BLaER1 (cell line): Measurements from ENCODE around the gene PTGIS.
A peak's percentile ranks its signal among the peaks of the same experiment; 100 is the strongest.

Experiments used
- H3K27ac ChIP-seq: shearing (Covaris generic); formaldehyde crosslinking; 2 replicates; pipeline ENCODE4 v1.8.1; 2022
- H3K27me3 ChIP-seq: shearing (Covaris generic); formaldehyde crosslinking; 2 replicates; pipeline ENCODE4 v1.8.1; 2022
- H3K36me3 ChIP-seq: shearing (Covaris generic); formaldehyde crosslinking; 2 replicates; pipeline ENCODE4 v1.8.1; 2022
- H3K4me1 ChIP-seq: shearing (Covaris generic); formaldehyde crosslinking; 2 replicates; pipeline ENCODE4 v1.8.1; 2022
- H3K4me2 ChIP-seq: shearing (Covaris generic); formaldehyde crosslinking; 2 replicates; pipeline ENCODE4 v1.8.1; 2022
- H3K4me3 ChIP-seq: shearing (Covaris generic); formaldehyde crosslinking; 2 replicates; pipeline ENCODE4 v1.8.1; 2022
- H3K9ac ChIP-seq: shearing (Covaris generic); formaldehyde crosslinking; 2 replicates; pipeline ENCODE4 v1.8.1; 2022
- H3K9me3 ChIP-seq: shearing (Covaris generic); formaldehyde crosslinking; 2 replicates; pipeline ENCODE4 v1.8.1; 2022
- H4K20me1 ChIP-seq: shearing (Covaris generic); formaldehyde crosslinking; 2 replicates; pipeline ENCODE4 v1.8.1; 2022
- Cebpa-rat ChIP-seq: shearing (Covaris generic); IDR thresholded peaks from 2 replicates; pipeline ENCODE4 v1.8.1; 2022

Gene PTGIS

DNA sequence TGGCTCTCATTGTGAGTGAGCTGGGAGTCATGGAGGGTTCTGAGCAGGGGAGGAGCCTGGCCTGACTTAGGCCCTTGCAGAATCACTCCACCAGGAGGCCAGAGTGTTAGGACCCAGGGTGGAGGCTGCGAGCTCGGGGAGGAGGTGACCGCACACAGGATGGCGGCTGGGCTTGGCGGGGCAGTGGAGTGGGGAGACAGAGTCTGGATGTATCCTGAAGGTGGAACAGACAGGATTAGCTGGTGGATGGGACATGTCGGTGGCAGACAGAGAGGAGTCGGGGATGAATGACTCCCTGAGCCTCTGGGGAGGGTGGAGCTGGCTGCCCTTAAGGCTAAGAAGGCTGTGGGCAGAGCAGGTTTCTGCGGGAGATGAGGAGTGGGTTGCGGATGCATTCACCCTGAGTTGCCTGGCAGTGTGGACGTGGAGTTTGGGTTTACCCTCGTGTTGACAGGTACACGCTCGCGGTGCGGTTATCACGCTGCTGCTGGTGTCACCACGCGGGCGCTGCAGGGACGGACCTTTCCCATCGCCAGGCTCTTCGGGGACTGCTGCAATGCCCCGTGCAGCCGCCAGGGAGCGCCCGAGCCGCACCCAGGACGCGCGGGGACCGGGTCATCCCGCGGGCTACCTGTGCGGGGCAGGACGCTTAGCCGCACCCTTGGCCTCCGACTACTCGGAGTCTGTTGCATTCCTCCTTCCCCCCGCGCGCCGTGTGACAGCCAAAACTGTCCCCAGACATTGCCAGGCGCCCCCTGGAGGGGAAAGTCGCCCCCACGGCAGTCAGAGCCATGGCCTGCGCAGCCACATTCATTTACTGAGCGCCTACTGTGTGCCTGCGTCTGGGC is 43.0 kb upstream of the PTGIS start:
- no peak for TF ChIP-seq Cebpa-rat
- Histone ChIP-seq H4K20me1 (no peaks in the 10 kb centered on the region), H3K27ac (no peak overlapping the region), H3K36me3 (no peaks in the 10 kb centered on the region), H3K27me3 (peaks cover 4% of the 10 kb centered on the region; the same call in 1 of the 2 replicates), H3K9ac (no peak overlapping the region), H3K4me1 (peaks cover 42% of the 10 kb centered on the region), H3K4me3 (peak overlapping the region; percentile 18), H3K9me3 (no peaks in the 10 kb centered on the region), H3K4me2 (peak overlapping the region; percentile 77)

DNA sequence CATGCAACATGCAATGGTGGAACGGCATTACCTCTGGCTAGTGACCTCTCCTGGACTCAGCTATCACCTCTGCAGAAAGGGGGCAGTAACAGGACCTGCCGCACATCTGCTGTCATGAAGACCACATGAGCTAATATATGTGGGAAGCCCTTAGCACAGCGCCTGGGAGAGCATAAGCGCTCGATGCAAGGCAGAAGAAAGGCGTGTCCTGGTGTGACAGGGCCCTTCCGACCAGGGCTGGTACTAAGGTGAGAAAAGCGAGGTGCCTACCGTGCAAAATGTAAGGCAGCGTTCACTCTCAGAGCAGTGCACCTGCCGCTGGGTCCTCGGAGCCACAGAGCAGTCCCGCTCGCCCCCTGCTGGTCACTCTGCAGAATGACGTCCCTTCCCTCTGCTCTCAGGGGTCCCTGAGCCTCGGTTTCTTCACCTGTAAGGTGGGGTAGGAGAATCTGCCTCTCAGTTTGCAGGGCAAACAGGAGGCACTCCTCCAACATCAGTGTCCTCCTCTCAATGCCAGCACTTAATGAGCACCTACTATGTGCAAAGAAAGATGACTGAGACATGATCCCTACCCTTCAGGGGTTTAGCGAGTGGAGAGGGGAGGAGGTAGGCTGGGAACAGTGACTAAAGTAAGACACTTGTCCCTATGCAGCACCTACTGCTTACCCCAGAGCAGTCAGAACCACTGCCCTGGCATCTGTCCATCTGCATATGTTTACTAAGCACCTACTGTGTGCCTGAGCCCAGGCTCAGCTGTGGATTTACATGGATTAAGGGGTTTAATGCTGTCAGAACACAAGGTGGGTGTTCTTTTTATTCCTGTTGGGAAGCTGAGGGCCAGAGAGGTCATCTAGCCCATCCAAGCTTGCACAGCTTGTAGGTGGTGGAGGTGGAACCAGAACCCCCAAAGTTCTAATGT is 41.1 kb upstream of the PTGIS start:
- Histone ChIP-seq H3K9ac (no peak overlapping the region), H3K27me3 (peaks cover 4% of the 10 kb centered on the region; the same call in 1 of the 2 replicates), H3K36me3 (no peaks in the 10 kb centered on the region), H3K4me3 (no peak overlapping the region), H3K4me2 (peak overlapping the region; percentile 63), H3K4me1 (peaks cover 56% of the 10 kb centered on the region), H3K9me3 (no peaks in the 10 kb centered on the region), H3K27ac (no peak overlapping the region), H4K20me1 (no peaks in the 10 kb centered on the region; the same call in 1 of the 2 replicates)
- no peak for TF ChIP-seq Cebpa-rat

DNA sequence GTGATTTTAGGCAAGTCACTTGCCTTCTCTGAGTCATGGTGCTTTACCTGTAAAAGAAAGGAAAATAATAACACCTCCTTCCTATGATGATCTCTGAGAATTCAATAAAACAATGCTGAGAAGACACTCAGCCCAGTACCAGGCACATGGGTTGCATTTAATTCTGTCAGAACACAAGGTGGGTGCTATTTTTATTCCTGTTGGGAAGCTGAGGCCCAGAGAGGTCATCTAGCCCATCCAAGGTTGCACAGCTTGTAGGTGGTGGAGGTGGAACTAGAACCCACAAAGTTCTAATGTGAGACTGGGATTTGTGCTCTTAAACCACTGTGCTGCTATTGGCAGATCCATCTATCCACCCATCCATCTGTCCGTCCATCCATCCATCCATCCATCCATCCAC is 39.6 kb upstream of the PTGIS start:
- peaks cover 4% of the 10 kb centered on the region; the same call in 1 of the 2 replicates for H3K27me3 ChIP-seq
- no peak overlapping the region for H3K9ac ChIP-seq
- no peak overlapping the region for H3K4me3 ChIP-seq
- no peak for TF ChIP-seq Cebpa-rat
- H3K36me3 ChIP-seq = no peaks in the 10 kb centered on the region
- H3K9me3 ChIP-seq = no peaks in the 10 kb centered on the region
- H3K27ac ChIP-seq = no peak overlapping the region
- no peaks in the 10 kb centered on the region; the same call in 1 of the 2 replicates for H4K20me1 ChIP-seq
- no peak overlapping the region for H3K4me2 ChIP-seq
- H3K4me1 ChIP-seq = peaks cover 70% of the 10 kb centered on the region

DNA sequence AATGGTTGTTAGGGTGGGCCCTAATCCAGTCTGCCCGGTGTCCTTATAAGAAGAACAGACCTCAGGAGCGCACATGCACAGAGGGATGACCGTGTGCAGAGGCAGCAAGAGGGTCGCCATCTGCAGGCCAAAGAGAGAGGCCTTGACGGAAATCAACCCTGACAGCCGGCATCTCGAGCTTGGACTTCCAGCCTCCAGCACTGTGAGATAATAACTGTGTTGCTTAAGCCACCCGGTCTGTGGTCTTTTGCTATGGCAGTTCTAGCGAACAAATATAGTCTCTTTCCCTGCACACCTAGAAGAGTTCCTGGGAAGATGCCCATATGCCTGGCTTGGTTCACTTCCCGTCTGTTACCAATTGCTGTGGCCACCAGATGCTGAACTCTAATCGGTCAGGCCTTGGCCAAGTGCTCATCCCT is 35.3 kb upstream of the PTGIS start:
- Histone ChIP-seq H3K36me3 (no peaks in the 10 kb centered on the region), H3K9me3 (no peaks in the 10 kb centered on the region), H3K9ac (no peak overlapping the region), H3K27ac (no peak overlapping the region), H4K20me1 (no peaks in the 10 kb centered on the region; the same call in 1 of the 2 replicates), H3K4me1 (peaks cover 48% of the 10 kb centered on the region), H3K4me3 (no peak overlapping the region), H3K27me3 (peaks cover 3% of the 10 kb centered on the region; the same call in 1 of the 2 replicates), H3K4me2 (peak overlapping the region; percentile 83)
- no peak for TF ChIP-seq Cebpa-rat

DNA sequence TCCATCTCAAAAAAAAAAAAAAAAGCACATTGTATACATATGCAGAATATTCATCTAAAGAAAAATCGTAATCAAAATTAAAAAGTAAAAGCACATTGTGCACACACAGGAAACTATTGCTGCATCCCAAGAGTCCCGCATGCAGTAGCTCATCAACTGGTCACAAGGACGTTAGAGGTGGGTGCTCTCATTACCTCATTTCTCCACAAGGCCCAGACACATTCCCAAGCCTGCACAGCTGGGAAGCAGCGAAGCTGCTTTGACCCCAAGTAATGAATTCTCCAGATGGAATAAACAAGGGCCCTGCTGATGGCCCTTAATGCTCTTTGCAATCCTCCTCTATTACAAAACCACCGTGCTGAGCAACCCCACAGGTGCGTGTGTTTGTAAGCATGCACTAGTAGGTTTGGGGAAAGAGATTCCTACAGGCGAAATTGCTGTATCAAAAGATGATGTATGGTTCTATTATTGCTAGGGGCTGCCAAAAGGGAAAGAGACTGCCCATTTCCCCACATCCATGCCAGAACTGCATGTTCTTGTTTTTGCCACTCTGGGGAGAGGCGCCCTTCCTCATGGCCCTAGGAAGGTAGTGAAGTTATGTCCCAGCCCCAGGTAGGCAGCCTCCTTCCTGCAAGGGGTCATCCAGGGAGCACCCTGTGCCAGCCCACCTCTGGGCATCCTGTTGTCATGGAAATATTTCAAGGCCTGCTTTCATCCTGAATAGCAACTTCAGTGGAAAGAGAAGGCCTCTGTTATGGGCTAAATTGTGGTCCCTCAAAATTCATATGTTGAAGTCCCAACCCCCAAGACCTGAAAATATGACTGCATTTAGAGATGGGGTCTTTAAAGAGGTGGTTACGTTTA is 34.6 kb upstream of the PTGIS start:
- no peak overlapping the region for H3K4me3 ChIP-seq
- TF ChIP-seq Cebpa-rat = no peak
- no peaks in the 10 kb centered on the region for H3K9me3 ChIP-seq
- H3K27ac ChIP-seq = no peak overlapping the region
- no peaks in the 10 kb centered on the region for H3K27me3 ChIP-seq
- 0 out of 2 replicates have a peak overlapping the region, but pooled peaks have one; percentile 83 for H3K4me2 ChIP-seq
- no peaks in the 10 kb centered on the region for H3K36me3 ChIP-seq
- peaks cover 52% of the 10 kb centered on the region for H3K4me1 ChIP-seq
- no peak overlapping the region for H3K9ac ChIP-seq
- H4K20me1 ChIP-seq = no peaks in the 10 kb centered on the region; the same call in 1 of the 2 replicates

DNA sequence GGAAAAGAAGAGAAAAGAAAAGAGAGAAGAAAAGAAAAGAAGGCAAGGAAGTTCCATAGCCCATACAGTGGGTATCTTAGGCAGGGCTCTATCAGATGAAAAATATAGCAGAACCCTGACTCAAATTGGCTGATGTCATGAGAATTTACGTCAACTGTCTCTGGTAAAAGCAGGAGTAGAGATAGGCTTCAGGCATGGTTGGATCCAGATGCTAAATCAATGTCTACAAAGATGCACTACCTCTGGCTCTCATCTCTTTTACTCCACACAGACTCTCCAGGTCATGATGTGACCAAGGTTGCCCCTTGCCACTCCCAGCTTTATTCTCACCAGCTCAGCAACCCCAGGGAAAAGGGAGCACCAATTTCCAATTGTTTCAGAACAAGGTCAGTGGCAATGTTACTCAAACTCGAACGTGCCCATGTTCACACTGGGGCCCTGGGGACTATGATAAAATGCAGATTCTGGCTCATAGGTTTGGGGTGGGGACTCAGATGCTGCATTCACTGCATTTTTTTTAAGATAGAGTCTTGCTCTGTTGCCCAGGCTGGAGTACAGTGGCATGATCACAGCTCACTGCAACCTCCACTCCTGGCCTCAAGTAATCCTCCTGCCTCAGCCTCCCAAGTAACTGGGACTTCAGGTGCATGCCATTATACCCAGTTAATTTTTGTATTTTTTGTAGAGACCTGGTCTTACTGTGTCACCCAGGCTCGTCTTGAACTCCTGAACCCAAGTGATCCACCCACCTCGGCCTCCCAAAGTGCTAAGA is 33.4 kb upstream of the PTGIS start:
- Histone ChIP-seq H3K27ac (no peak overlapping the region), H3K9ac (no peak overlapping the region), H4K20me1 (no peaks in the 10 kb centered on the region; the same call in 1 of the 2 replicates), H3K36me3 (no peaks in the 10 kb centered on the region), H3K4me2 (no peak overlapping the region), H3K4me3 (no peak overlapping the region), H3K4me1 (peaks cover 57% of the 10 kb centered on the region), H3K9me3 (no peaks in the 10 kb centered on the region), H3K27me3 (no peaks in the 10 kb centered on the region)
- no peak for TF ChIP-seq Cebpa-rat

DNA sequence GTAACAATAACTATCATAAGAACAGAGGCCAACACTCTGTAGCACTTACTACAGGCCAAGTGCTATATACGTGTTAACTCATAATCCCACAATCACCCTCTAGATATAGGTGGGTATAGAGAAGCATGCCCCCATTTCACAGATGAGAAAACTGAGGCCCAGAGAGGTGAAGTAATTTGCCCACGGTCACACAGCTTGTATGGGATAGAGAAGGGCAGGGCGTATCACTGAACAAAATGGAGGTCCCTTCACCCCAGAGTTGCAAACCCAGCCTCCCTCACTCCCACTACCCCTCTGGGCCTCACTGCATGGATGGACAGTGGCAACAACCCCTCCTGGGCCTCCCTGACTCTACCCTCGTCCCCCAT is 31.8 kb upstream of the PTGIS start:
- no peak overlapping the region for H3K4me3 ChIP-seq
- H3K9ac ChIP-seq = no peak overlapping the region
- no peak overlapping the region for H3K27ac ChIP-seq
- H3K4me1 ChIP-seq = peaks cover 57% of the 10 kb centered on the region
- no peaks in the 10 kb centered on the region for H3K9me3 ChIP-seq
- H3K36me3 ChIP-seq = no peaks in the 10 kb centered on the region
- no peak overlapping the region for H3K4me2 ChIP-seq
- H3K27me3 ChIP-seq = no peaks in the 10 kb centered on the region
- H4K20me1 ChIP-seq = no peaks in the 10 kb centered on the region
- no peak for TF ChIP-seq Cebpa-rat

DNA sequence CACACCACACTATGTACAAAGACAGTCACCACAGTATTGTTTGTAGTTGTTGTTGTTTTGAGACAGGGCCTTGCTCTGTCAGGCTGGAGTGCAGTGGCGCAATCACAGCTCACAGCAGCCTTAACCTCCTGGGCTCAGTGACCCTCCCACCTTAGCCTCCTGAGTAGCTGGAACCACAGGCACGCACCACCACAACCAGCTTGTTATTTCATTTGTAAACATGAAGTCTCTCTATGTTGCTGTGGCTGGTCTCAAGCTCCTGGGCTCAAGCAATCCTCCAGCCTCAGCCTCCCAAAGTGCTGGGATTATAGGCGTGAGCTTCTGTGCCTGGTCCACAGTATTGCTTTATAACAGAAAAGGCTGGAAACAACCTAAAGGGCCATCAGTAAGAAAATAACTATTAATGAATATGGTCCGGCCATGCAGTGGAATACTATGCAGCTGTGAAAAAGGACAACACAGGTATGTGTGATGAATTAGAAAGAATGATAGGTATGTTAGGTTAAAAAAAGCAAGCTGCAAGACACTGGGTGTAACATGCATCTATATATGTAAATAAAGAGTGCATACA is 30.0 kb upstream of the PTGIS start:
- H3K4me2 ChIP-seq = peak overlapping the region; percentile 23; the same call in 1 of the 2 replicates
- no peak overlapping the region for H3K27ac ChIP-seq
- H4K20me1 ChIP-seq = no peaks in the 10 kb centered on the region
- peaks cover 58% of the 10 kb centered on the region for H3K4me1 ChIP-seq
- no peak overlapping the region for H3K4me3 ChIP-seq
- H3K36me3 ChIP-seq = no peaks in the 10 kb centered on the region
- no peaks in the 10 kb centered on the region for H3K9me3 ChIP-seq
- no peaks in the 10 kb centered on the region for H3K27me3 ChIP-seq
- no peak overlapping the region for H3K9ac ChIP-seq
- TF ChIP-seq Cebpa-rat = no peak
